ACC112 (cell line): ENCODE results near the gene DLK2.

Experiments used
- H2AFZ ChIP-seq: fragments of 200-600 bp; sonication (generic); one replicate; pipeline ENCODE4 v1.6.0; 2017; ENCODE audit warnings: antibody characterized with exemption, low read length; ENCODE audit not compliant: unreplicated experiment
- H3K27ac ChIP-seq: fragments of 200-600 bp; sonication (generic); 2 replicates; pipeline ENCODE4 v1.5.1; 2014; ENCODE audit warnings: low read depth, mild to moderate bottlenecking, antibody characterized with exemption, low read length, moderate library complexity
- H3K27me3 ChIP-seq: fragments of 200-600 bp; sonication (generic); 2 replicates; pipeline ENCODE4 v1.6.1; 2014; ENCODE audit warnings: mild to moderate bottlenecking, antibody characterized with exemption, low read length, moderate library complexity, mixed read lengths; ENCODE audit not compliant: insufficient read depth
- H3K36me3 ChIP-seq: fragments of 200-600 bp; sonication (generic); 2 replicates; pipeline ENCODE4 v1.6.1; 2016; ENCODE audit warnings: mild to moderate bottlenecking, antibody characterized with exemption, low read length, moderate library complexity, mixed read lengths; ENCODE audit not compliant: insufficient read depth
- H3K4me1 ChIP-seq: fragments of 200-600 bp; sonication (generic); one replicate; pipeline ENCODE4 v1.6.1; 2016; ENCODE audit warnings: low read length, mixed read lengths; ENCODE audit not compliant: insufficient read depth, unreplicated experiment, control insufficient read depth
- H3K4me3 ChIP-seq: fragments of 200-600 bp; sonication (generic); 2 replicates; pipeline ENCODE4 v1.5.1; 2014; ENCODE audit warnings: mild to moderate bottlenecking, low read depth, low read length
- H3K79me2 ChIP-seq: fragments of 200-600 bp; sonication (generic); one replicate; pipeline ENCODE4 v1.6.0; 2016; ENCODE audit warnings: low read length; ENCODE audit not compliant: control insufficient read depth, unreplicated experiment, insufficient read depth

DLK2 gene

DNA sequence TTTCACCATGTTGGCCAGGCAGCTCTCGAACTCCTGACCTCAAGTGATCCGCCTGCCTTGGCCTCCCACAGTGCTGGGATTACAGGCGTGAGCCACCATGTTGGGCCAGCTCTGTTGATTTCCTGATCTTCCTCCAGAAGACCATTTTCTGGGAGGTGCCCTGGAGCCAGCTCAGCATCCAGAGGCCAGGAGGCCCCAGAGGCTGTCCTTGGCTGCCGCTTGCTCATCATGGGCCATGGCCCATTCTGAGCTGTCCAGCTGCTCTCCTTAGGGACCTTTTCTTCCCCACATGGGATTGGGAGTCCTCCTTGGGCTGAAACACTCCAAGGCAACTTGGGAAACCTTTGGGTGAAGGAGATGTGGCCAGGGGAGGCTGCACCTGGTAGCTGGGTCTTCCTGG lies 39.4 kb upstream of the DLK2 start:
- Histone ChIP-seq H3K36me3 (peaks cover 8% of the 10 kb centered on the region), H2AFZ (no peak overlapping the region), H3K27ac (no peak overlapping the region), H3K4me3 (no peak overlapping the region), H3K79me2 (peaks cover 28% of the 10 kb centered on the region), H3K4me1 (peaks cover 67% of the 10 kb centered on the region), H3K27me3 (no peaks in the 10 kb centered on the region)

DNA sequence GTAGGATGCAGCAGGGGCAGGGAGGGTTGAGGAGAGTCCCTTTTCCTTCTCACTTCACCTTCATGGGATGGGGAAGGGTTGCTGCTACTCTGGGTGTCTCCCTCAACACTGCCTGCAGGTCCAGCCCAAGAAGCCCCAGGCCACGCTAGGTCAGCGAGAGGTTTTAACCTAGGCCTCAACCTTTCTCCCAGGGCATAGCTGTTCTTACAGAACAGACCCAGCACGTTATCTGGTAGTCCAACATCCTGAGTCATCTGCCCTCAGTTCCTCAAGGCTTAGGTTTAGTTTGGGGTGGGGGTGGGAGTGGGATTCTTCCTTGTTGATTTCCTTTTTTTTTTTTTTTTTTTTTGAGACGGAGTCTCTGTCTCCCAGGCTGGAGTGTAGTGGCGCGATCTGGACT lies 39.0 kb upstream of the DLK2 start:
- Histone ChIP-seq H3K79me2 (peaks cover 29% of the 10 kb centered on the region), H2AFZ (no peak overlapping the region), H3K36me3 (peaks cover 8% of the 10 kb centered on the region), H3K4me3 (no peak overlapping the region), H3K27ac (no peak overlapping the region), H3K4me1 (peaks cover 70% of the 10 kb centered on the region), H3K27me3 (no peaks in the 10 kb centered on the region)

- Histone ChIP-seq H3K4me3 (no peak overlapping the region), H3K27ac (no peak overlapping the region), H2AFZ (no peak overlapping the region), H3K4me1 (peaks cover 75% of the 10 kb centered on the region), H3K79me2 (peaks cover 29% of the 10 kb centered on the region), H3K36me3 (peaks cover 8% of the 10 kb centered on the region), H3K27me3 (no peaks in the 10 kb centered on the region)
Measured at GRCh38 chr6:43493833-43494232, 38.5 kb upstream of the DLK2 start.

GRCh38 chr6:43493230-43493629 lies 37.9 kb upstream of the DLK2 start:
- peaks cover 30% of the 10 kb centered on the region for H3K79me2 ChIP-seq
- no peak overlapping the region for H2AFZ ChIP-seq
- peaks cover 81% of the 10 kb centered on the region for H3K4me1 ChIP-seq
- peaks cover 3% of the 10 kb centered on the region for H3K36me3 ChIP-seq
- H3K27me3 ChIP-seq, result no peaks in the 10 kb centered on the region
- H3K4me3 ChIP-seq, result no peak overlapping the region
- H3K27ac ChIP-seq, result no peak overlapping the region

DNA sequence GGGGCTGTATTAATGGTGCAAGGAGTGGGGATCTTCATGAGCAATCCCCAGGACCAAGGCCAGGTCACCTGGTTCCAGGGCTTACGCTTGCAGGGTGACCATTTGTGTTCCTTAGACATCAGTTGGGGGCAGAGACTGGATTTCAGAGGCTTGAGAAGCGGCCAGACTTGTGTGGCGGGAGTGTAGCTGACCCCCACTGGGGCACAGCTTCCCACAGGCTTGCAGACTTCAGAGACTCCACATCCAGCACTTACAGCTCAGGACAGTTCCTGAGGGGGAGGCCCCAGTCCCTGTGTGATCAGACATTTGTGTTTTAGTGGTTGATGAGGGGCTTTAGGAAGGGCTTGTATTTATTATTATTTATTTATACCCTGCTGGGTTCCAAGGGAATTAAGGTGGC lies 37.3 kb upstream of the DLK2 start:
- peaks cover 30% of the 10 kb centered on the region for H3K79me2 ChIP-seq
- no peaks in the 10 kb centered on the region for H3K27me3 ChIP-seq
- no peak overlapping the region for H3K27ac ChIP-seq
- peaks cover 81% of the 10 kb centered on the region for H3K4me1 ChIP-seq
- H2AFZ ChIP-seq, result no peak overlapping the region
- H3K4me3 ChIP-seq, result peak overlapping the region; percentile 16
- no peaks in the 10 kb centered on the region for H3K36me3 ChIP-seq

DNA sequence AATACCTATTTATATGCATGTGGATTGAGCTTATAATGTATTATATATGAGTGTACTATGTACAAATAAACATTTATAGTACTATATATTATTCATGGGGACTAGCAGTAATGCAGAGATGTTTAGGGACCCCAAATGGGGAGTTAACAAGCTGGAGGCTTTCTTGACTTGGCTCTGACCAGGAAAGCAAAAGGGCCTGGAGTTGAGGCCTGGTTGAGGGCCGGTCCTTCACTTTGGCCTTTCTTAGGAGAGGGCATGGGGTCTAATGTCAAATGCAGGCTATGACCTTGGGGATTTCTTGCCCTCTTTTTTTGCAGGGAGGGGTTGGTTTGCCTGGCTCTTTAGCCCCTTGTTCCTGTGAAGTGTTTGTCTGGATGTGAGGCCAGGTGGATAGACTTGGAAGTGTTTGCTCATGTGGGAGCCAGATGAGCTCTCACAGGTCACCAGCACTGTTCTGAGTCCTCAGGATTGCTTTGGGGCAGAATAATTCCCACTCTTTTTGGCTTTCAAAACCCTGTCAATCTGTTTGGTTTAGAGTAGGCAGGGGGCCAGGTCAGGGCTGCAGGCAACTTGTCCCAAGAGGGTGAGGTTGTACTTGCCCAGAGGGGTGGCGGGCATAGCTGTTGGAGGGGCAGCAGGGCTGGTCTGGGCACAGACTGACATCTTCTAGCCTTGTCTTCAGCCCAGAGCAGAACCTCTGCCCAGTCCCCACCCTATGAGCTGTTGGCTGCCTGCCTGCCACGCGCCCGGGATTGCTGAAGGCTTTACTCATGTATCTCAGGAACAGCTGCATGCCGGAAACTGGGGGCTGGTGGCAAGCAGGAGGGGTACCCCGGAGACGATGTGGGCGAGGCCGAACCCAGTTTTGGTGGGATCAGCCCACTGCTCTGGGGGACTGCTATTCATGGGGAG lies 36.7 kb upstream of the DLK2 start:
- Histone ChIP-seq H3K4me1 (peaks cover 77% of the 10 kb centered on the region), H3K27ac (peak overlapping the region; percentile 6; the same call in 1 of the 2 replicates), H2AFZ (no peak overlapping the region), H3K79me2 (peaks cover 30% of the 10 kb centered on the region), H3K27me3 (no peaks in the 10 kb centered on the region), H3K36me3 (peaks cover 2% of the 10 kb centered on the region; the same call in 1 of the 2 replicates), H3K4me3 (peak overlapping the region; percentile 16)

DNA sequence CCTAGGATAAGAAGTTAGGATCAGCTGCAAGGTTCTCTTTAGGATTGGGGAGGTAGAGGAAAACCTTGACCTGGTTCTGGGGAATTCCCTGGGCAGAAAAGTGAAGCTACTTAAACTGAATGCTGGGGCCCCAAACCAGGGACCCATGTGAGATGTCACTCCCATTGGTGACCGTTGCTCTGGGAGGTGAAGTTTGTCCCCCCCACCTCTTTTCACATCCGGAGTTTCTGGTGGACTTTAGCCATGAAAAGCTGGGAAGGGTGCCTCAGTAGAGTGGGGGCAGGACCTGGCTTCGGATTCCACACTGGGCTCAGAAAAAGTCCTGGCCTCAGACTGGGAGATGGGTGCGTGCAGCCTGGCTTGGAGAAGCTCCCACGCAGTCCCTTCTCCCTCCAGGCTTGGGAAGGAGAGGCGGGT lies 35.2 kb upstream of the DLK2 start:
- Histone ChIP-seq H3K27me3 (no peaks in the 10 kb centered on the region), H3K27ac (no peak overlapping the region), H3K36me3 (peaks cover 5% of the 10 kb centered on the region; the same call in 1 of the 2 replicates), H3K4me1 (peaks cover 62% of the 10 kb centered on the region), H2AFZ (no peak overlapping the region), H3K79me2 (peaks cover 34% of the 10 kb centered on the region), H3K4me3 (no peak overlapping the region)

GRCh38 chr6:43489277-43490072 lies 34.1 kb upstream of the DLK2 start:
- Histone ChIP-seq H3K27me3 (no peaks in the 10 kb centered on the region), H3K4me1 (peaks cover 52% of the 10 kb centered on the region), H3K79me2 (peaks cover 34% of the 10 kb centered on the region), H3K4me3 (no peak overlapping the region), H3K36me3 (peaks cover 5% of the 10 kb centered on the region; the same call in 1 of the 2 replicates), H3K27ac (no peak overlapping the region), H2AFZ (no peak overlapping the region)

DNA sequence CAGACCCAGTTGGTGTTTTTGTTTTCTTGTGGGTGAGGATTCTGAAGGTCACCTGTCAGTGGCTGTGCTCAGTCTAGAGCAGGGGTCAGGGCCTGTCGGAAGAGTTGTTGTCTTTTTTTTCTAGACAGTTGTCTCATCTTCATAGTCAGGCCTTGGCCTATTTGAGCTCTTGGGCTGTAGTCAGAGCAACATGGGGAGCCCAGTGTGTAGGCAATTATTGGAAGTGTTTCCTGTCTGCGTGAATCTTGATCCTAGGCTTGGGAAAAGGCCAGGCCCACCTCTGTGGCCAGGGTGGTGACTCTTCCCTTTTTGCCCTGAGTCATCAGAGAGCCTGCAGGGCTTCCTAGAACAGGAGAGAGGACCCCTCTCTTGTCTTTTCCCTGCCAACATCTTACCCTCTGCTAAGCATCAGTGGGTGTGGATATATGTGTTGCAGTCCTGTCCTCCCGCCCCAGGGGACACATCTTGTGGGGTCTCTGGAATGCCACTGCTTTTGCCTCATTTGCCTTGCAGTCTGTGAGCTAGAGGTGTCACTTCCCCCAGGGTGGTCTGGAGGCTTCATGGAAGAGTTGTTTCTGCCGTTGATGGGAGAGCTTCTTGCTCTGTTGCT lies 33.4 kb upstream of the DLK2 start:
- peaks cover 45% of the 10 kb centered on the region for H3K4me1 ChIP-seq
- no peak overlapping the region for H3K4me3 ChIP-seq
- H3K27ac ChIP-seq, result no peak overlapping the region
- peaks cover 31% of the 10 kb centered on the region for H3K79me2 ChIP-seq
- H3K36me3 ChIP-seq, result peaks cover 5% of the 10 kb centered on the region; the same call in 1 of the 2 replicates
- no peak overlapping the region for H2AFZ ChIP-seq
- no peaks in the 10 kb centered on the region for H3K27me3 ChIP-seq

GRCh38 chr6:43481591-43482236 lies 26.4 kb upstream of the DLK2 start:
- H2AFZ ChIP-seq, result no peak overlapping the region
- no peaks in the 10 kb centered on the region for H3K27me3 ChIP-seq
- peaks cover 10% of the 10 kb centered on the region for H3K4me1 ChIP-seq
- H3K36me3 ChIP-seq, result 0 out of 2 replicates have a peak, but pooled peaks cover under 1% of the 10 kb centered on the region
- H3K4me3 ChIP-seq, result no peak overlapping the region
- no peak overlapping the region for H3K27ac ChIP-seq
- H3K79me2 ChIP-seq, result peaks cover 48% of the 10 kb centered on the region
